K562 (cell line): Measurements from ENCODE around the gene P2RY6. TPM values are rescaled to one million over a fixed set of nuclear protein-coding genes. Genes with fewer than 3 reads are reported as not detected.

Experiments used
- DIDO1 ChIP-seq: fragments of 450-650 bp; IDR thresholded peaks from 2 replicates; pipeline ENCODE4 v1.6.1; 2016; ENCODE audit warnings: low read depth, missing biosample characterization, missing genetic modification characterization
- ETS1 ChIP-seq: conservative IDR thresholded peaks from 2 replicates; pipeline ENCODE4 v1.6.1; 2011; ENCODE audit warnings: low read depth, mild to moderate bottlenecking, low read length; ENCODE audit not compliant: control insufficient read depth
- ETV1 ChIP-seq: fragments of 450-650 bp; conservative IDR thresholded peaks from 2 replicates; pipeline ENCODE4 v1.6.1; 2016; ENCODE audit warnings: missing genetic modification characterization, control low read depth, low read depth, missing compliant biosample characterization
- RCOR1 ChIP-seq, 2 experiments: IDR thresholded peaks; 2 replicates each; pipeline ENCODE4 v1.6.1; 2012; ENCODE audit warnings: low read depth in 2 of 2, low read length in 2 of 2, borderline replicate concordance in 1 of 2, improper control_type of control experiment in 1 of 2
- ZBTB5 ChIP-seq: fragments of 450-650 bp; IDR thresholded peaks from 2 replicates; pipeline ENCODE4 v1.6.1; 2017; ENCODE audit warnings: antibody characterized with exemption
- polyA plus RNA-seq, 8 experiments: library from polyadenylated mRNA; depleted of rRNA in 4 of 8; stranded (reverse) in 5 of 8; unstranded in 3 of 8; fragments of >200 nt; fragmentation: Nextera tagmentation in 2 of 8; fragmentation: Illumina TruSeq in 1 of 8; extraction: Ambion mirVana in 2 of 8; extraction: Trizol in 1 of 8; gene quantifications; 2 replicates each; pipeline versions ENCODE4 v1.2.1 to v1.2.3, GENCODE V29; 2011 to 2014; ENCODE audit warnings: inconsistent platforms in 1 of 8, missing spikeins in 1 of 8
- total RNA-seq, 7 experiments: library from RNA; depleted of rRNA in 6 of 7; stranded (reverse); fragments of >200 nt in 6 of 7; fragmentation: Illumina TruSeq in 2 of 7; extraction: Trizol in 2 of 7; gene quantifications; 2 replicates each; pipeline versions ENCODE4 v1.2.1 to v1.2.3, GENCODE V29; 2011 to 2021; ENCODE audit warnings: low replicate concordance in 1 of 7

P2RY6 gene
- total and polyA plus RNA-seq, 9 of the 15 experiments (the other 6 are each of a cell fraction or from before 2014, with no cell fraction given), result not detected

- TF ChIP-seq ZBTB5 (no peak), ETS1 (no peak), DIDO1 (tag) (no peak), RCOR1 (IDR thresholded peaks at IDR 0.05; ENCODE audit: borderline replicate concordance in 1 of 2, low read depth in 2 of 2, low read length in 2 of 2) (0 out of 4 replicates have a peak, but pooled peaks of 1 of the 2 experiments have one; percentile 20), ETV1 (no peak)
These were observed 42.2 kb downstream of the P2RY6 start (continued) for GRCh38 chr11:73314117-73314961.
